ENCODE results near the gene PPP1R7. TPM values are rescaled to one million over a fixed set of nuclear protein-coding genes. Genes with fewer than 3 reads are reported as not detected.

PPP1R7 gene
- total and polyA plus RNA-seq, 9 of the 15 experiments (the other 6 are each of a cell fraction or from before 2014, with no cell fraction given): 37.5 to 75.0 (median 50.5) TPM

DNA sequence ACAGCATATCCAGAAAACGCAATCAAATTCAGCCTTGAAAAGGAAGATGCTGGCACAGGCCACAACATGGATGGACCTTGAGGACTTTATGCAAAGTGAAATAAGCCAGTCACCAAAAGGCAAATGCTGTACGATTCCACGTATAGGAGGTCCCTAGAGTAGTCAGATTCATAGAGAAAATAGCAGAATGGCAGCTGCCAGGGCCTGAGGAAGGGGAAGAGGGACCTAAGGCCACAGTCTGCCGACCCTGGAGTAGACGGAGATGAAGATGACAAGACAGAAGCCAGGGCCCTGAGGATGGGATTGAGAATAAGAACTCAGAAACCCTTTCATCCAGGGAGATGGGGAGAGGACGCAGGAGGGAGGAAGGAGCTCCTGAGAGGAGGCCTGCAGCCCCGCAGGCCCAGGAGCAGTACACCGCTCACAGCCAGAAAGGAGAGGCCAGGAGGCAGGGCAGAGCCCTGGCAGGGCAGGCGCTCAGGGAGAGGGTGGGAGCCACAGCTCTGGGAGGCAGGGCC, 40.1 kb upstream of the PPP1R7 start:
- CTCF ChIA-PET (ENCODE audit: low intra/inter-chr PET ratio): no interaction called here
- Histone ChIP-seq H3K4me1 (replicated peaks in 1 of 2; ENCODE audit: control insufficient read depth in 2 of 2, insufficient read depth in 2 of 2, low read length in 2 of 2) (peaks cover 0 to 3% of the 10 kb centered on the region in 2 experiments; a peak in 1 of 5 replicates), H3K27ac (ENCODE audit: extremely low read depth, low read depth, low read length) (no peak overlapping the region), H3K36me3 (ENCODE audit: control insufficient read depth, insufficient read depth, low read length) (peaks cover 6% of the 10 kb centered on the region; the same call in 1 of the 3 replicates), H3K4me3 (no peak overlapping the region), H3K9me1 (ENCODE audit: control insufficient read depth, insufficient read depth, low read length) (no peaks in the 10 kb centered on the region), H3K9me3 (replicated peaks; ENCODE audit: control insufficient read depth, insufficient read depth, low read depth, low read length) (no peaks in the 10 kb centered on the region), H4K20me1 (replicated peaks; ENCODE audit: control insufficient read depth, insufficient read depth, low read length) (no peaks in the 10 kb centered on the region), H3K79me2 (ENCODE audit: control insufficient read depth, insufficient read depth, low read length) (no peaks in the 10 kb centered on the region), H3K27me3 (ENCODE audit: control insufficient read depth in 2 of 2, insufficient read depth in 2 of 2, low read length in 2 of 2) (no peaks in the 10 kb centered on the region), H3K4me2 (ENCODE audit: insufficient read depth, low read length) (no peak overlapping the region), H2AFZ (ENCODE audit: low read depth, low read length) (no peak overlapping the region), H3K9ac (ENCODE audit: insufficient read depth in 1 of 2, low read depth in 2 of 2, low read length in 2 of 2) (peak overlapping the region in 1 of 2 experiments; percentile 26; a peak in 1 of 4 replicates)
- WGBS (ENCODE audit: insufficient coverage, low coverage, missing lambda C conversion rate): 72% methylated on average over 5 of the region's 9 CpGs
- DNase-seq (ENCODE audit: extremely low read depth in 1 of 4, low spot score in 3 of 4) (no peak), ATAC-seq (no peak), FAIRE-seq (no peak)
- intact Hi-C loops (cut with micrococcal nuclease): no loop called here
- BruUV-seq (replicated peaks): no TSS peak
- POLR2A ChIA-PET: interaction anchor here (2.6 kb wide), 1 partner anchor 8 kb away, joined by 8 read pairs; the partner anchor contains the start of gene MTERF4
- in situ Hi-C loops (cut with MboI): no loop called here
- TF ChIP-seq DDX20 (tag; IDR thresholded peaks at IDR 0.05; ENCODE audit: low read depth) (no peak), FIP1L1 (IDR thresholded peaks at IDR 0.05; ENCODE audit: low read depth, low read length, poor library complexity, severe bottlenecking) (no peak), CCNT2 (IDR thresholded peaks at IDR 0.05; ENCODE audit: borderline replicate concordance, extremely low read depth, insufficient read length, low read depth, low read length) (no peak), ATF1 (CRISPR knock-in tag; IDR thresholded peaks at IDR 0.05) (no peak), ATF1 (tag; IDR thresholded peaks at IDR 0.05) (no peak), EGR1 (conservative IDR thresholded peaks at IDR 0.05) (no peak), E2F3 (CRISPR knock-in tag; IDR thresholded peaks at IDR 0.05) (no peak), TCFL5 (CRISPR knock-in tag; conservative IDR thresholded peaks at IDR 0.05) (no peak), YBX1 (IDR thresholded peaks at IDR 0.05) (no peak), PYGO2 (tag; IDR thresholded peaks at IDR 0.05) (no peak), MBD2 (IDR thresholded peaks at IDR 0.05; ENCODE audit: borderline replicate concordance, low read depth) (no peak), ZNF354B (CRISPR knock-in tag; IDR thresholded peaks at IDR 0.05) (no peak)
- TF ChIP-seq, protein P1, sequence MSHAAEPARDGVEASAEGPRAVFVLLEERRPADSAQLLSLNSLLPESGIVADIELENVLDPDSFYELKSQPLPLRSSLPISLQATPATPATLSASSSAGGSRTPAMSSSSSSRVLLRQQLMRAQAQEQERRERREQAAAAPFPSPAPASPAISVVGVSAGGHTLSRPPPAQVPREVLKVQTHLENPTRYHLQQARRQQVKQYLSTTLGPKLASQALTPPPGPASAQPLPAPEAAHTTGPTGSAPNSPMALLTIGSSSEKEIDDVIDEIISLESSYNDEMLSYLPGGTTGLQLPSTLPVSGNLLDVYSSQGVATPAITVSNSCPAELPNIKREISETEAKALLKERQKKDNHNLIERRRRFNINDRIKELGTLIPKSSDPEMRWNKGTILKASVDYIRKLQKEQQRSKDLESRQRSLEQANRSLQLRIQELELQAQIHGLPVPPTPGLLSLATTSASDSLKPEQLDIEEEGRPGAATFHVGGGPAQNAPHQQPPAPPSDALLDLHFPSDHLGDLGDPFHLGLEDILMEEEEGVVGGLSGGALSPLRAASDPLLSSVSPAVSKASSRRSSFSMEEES (CRISPR knock-in tag; IDR thresholded peaks at IDR 0.05): no peak
- TF ChIP-seq, protein P2, sequence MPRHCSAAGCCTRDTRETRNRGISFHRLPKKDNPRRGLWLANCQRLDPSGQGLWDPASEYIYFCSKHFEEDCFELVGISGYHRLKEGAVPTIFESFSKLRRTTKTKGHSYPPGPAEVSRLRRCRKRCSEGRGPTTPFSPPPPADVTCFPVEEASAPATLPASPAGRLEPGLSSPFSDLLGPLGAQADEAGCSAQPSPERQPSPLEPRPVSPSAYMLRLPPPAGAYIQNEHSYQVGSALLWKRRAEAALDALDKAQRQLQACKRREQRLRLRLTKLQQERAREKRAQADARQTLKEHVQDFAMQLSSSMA (CRISPR knock-in tag; IDR thresholded peaks at IDR 0.05): no peak
- TF ChIP-seq, protein P3, sequence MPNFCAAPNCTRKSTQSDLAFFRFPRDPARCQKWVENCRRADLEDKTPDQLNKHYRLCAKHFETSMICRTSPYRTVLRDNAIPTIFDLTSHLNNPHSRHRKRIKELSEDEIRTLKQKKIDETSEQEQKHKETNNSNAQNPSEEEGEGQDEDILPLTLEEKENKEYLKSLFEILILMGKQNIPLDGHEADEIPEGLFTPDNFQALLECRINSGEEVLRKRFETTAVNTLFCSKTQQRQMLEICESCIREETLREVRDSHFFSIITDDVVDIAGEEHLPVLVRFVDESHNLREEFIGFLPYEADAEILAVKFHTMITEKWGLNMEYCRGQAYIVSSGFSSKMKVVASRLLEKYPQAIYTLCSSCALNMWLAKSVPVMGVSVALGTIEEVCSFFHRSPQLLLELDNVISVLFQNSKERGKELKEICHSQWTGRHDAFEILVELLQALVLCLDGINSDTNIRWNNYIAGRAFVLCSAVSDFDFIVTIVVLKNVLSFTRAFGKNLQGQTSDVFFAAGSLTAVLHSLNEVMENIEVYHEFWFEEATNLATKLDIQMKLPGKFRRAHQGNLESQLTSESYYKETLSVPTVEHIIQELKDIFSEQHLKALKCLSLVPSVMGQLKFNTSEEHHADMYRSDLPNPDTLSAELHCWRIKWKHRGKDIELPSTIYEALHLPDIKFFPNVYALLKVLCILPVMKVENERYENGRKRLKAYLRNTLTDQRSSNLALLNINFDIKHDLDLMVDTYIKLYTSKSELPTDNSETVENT (CRISPR knock-in tag; IDR thresholded peaks at IDR 0.05): no peak
- TF ChIP-seq, protein P4, sequence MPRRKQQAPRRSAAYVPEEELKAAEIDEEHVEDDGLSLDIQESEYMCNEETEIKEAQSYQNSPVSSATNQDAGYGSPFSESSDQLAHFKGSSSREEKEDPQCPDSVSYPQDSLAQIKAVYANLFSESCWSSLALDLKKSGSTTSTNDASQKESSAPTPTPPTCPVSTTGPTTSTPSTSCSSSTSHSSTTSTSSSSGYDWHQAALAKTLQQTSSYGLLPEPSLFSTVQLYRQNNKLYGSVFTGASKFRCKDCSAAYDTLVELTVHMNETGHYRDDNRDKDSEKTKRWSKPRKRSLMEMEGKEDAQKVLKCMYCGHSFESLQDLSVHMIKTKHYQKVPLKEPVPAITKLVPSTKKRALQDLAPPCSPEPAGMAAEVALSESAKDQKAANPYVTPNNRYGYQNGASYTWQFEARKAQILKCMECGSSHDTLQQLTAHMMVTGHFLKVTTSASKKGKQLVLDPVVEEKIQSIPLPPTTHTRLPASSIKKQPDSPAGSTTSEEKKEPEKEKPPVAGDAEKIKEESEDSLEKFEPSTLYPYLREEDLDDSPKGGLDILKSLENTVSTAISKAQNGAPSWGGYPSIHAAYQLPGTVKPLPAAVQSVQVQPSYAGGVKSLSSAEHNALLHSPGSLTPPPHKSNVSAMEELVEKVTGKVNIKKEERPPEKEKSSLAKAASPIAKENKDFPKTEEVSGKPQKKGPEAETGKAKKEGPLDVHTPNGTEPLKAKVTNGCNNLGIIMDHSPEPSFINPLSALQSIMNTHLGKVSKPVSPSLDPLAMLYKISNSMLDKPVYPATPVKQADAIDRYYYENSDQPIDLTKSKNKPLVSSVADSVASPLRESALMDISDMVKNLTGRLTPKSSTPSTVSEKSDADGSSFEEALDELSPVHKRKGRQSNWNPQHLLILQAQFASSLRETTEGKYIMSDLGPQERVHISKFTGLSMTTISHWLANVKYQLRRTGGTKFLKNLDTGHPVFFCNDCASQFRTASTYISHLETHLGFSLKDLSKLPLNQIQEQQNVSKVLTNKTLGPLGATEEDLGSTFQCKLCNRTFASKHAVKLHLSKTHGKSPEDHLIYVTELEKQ (CRISPR knock-in tag; IDR thresholded peaks at IDR 0.05): no peak

Measured in K562 (cell line).